ENCODE data around the gene KCNE1.
"Not testable (repeated sequence)": the region's sequence is repeated elsewhere in the genome, so short reads cannot be mapped to it uniquely, and the experiment has no call there.

Gene KCNE1

GRCh38 chr21:34513129-34513675, 1.2 kb upstream of the KCNE1 start:
- DNase-seq (ENCODE audit: low read depth in 2 of 2), result no peak

- DNase-seq (ENCODE audit: low read depth in 2 of 2), result no peak
These were observed 829 bp downstream of the KCNE1 start for GRCh38 chr21:34511181-34511580.

GRCh38 chr21:34510148-34511142, 1.6 kb downstream of the KCNE1 start:
- peak; percentile 25 to 58 for DNase-seq (ENCODE audit: low read depth in 2 of 2)

GRCh38 chr21:34509151-34509550, 2.9 kb downstream of the KCNE1 start:
- no peak for DNase-seq (ENCODE audit: low read depth in 2 of 2)

- DNase-seq (ENCODE audit: low read depth in 2 of 2), result no peak
These were observed 7.4 kb downstream of the KCNE1 start for GRCh38 chr21:34504595-34504994.

GRCh38 chr21:34502480-34503106, 9.4 kb downstream of the KCNE1 start:
- no peak for DNase-seq (ENCODE audit: low read depth in 2 of 2)

GRCh38 chr21:34501716-34502115, 10.3 kb downstream of the KCNE1 start:
- no peak for DNase-seq (ENCODE audit: low read depth in 2 of 2)

GRCh38 chr21:34500191-34500590, 11.8 kb downstream of the KCNE1 start:
- DNase-seq (ENCODE audit: low read depth in 2 of 2), result no peak

GRCh38 chr21:34499116-34499515, 12.9 kb downstream of the KCNE1 start:
- no peak for DNase-seq (ENCODE audit: low read depth in 2 of 2)

GRCh38 chr21:34498623-34499022, 13.4 kb downstream of the KCNE1 start:
- DNase-seq (ENCODE audit: low read depth in 2 of 2), result no peak

GRCh38 chr21:34483854-34484253, 28.2 kb downstream of the KCNE1 start:
- DNase-seq (ENCODE audit: low read depth in 2 of 2), result not testable (repeated sequence)

GRCh38 chr21:34483435-34483834, 28.6 kb downstream of the KCNE1 start:
- DNase-seq (ENCODE audit: low read depth in 2 of 2), result not testable (repeated sequence)

- DNase-seq (ENCODE audit: low read depth in 2 of 2), result not testable (repeated sequence)
These were observed 44.7 kb downstream of the KCNE1 start for GRCh38 chr21:34467333-34467732.

- not testable (repeated sequence) for DNase-seq (ENCODE audit: low read depth in 2 of 2)
These were observed 52.6 kb downstream of the KCNE1 start for GRCh38 chr21:34459426-34459825.

- DNase-seq (ENCODE audit: low read depth in 2 of 2), result not testable (repeated sequence)
These were observed 53.7 kb downstream of the KCNE1 start for GRCh38 chr21:34458266-34458665.

GRCh38 chr21:34456180-34456579, 55.8 kb downstream of the KCNE1 start:
- DNase-seq (ENCODE audit: low read depth in 2 of 2), result not testable (repeated sequence)

- DNase-seq (ENCODE audit: low read depth in 2 of 2), result not testable (repeated sequence)
These were observed 56.4 kb downstream of the KCNE1 start for GRCh38 chr21:34455628-34456027.

GRCh38 chr21:34447018-34447417, 65.0 kb downstream of the KCNE1 start:
- not testable (repeated sequence) for DNase-seq (ENCODE audit: low read depth in 2 of 2)

GRCh38 chr21:34443486-34443885, 68.5 kb downstream of the KCNE1 start:
- not testable (repeated sequence) for DNase-seq (ENCODE audit: low read depth in 2 of 2)

- DNase-seq (ENCODE audit: low read depth in 2 of 2), result not testable (repeated sequence)
These were observed 82.3 kb downstream of the KCNE1 start for GRCh38 chr21:34429710-34430109.

- DNase-seq (ENCODE audit: low read depth in 2 of 2), result not testable (repeated sequence)
These were observed 83.6 kb downstream of the KCNE1 start for GRCh38 chr21:34428441-34428840.

- DNase-seq (ENCODE audit: low read depth in 2 of 2), result not testable (repeated sequence)
These were observed 84.7 kb downstream of the KCNE1 start for GRCh38 chr21:34427339-34427738.

All from stimulated activated CD4-positive, alpha-beta T cell treated with anti-CD3 and anti-CD28 coated beads, Interleukin-12 subunit alpha, Interleukin-12 subunit beta, amount 100 ng/mL, for 24 hours (primary cell).